Adrenal gland (tissue), 5 donors: ENCODE data around the gene ZNF658.
"Not testable (repeated sequence)": the region's sequence is repeated elsewhere in the genome, so short reads cannot be mapped to it uniquely, and the experiment has no call there.

Experiments used
- CTCF ChIP-seq, 6 experiments: fragments of 450-650 bp in 4 of 6; fragments of 200-600 bp in 2 of 6; sonication (generic) in 1 of 6; IDR thresholded peaks; 1 replicate in 5 of 6; 2 replicates in 1 of 6; pipeline versions ENCODE4 v1.5.1 to v1.8.0; 2016 to 2021; ENCODE audit warnings: antibody characterized with exemption in 6 of 6, mild to moderate bottlenecking in 2 of 6, moderate library complexity in 1 of 6
- POLR2A ChIP-seq, 2 donors: fragments of 450-650 bp; IDR thresholded peaks; one replicate each; pipeline ENCODE4 v1.6.1; 2017; ENCODE audit warnings: antibody characterized with exemption in 2 of 2, mild to moderate bottlenecking in 2 of 2, moderate library complexity in 1 of 2
- donor health status: DM: no; HTN: no; CAD: no.

GRCh38 chr9:66900490-66901131, at the start of gene ZNF658:
- not testable (repeated sequence) for TF ChIP-seq CTCF (IDR thresholded peaks at IDR 0.05)
- peak in 1 of 2 donors; percentile 54 for TF ChIP-seq POLR2A (IDR thresholded peaks at IDR 0.05)
